HG03457 (cell line): ENCODE data around the gene APOC4.

ENCODE experiments used
- ATAC-seq: cut with Tn5 transposase; IDR thresholded peaks from one replicate; pipeline ENCODE4 v1.9.1; 2021; ENCODE audit warnings: moderate number of reproducible peaks; ENCODE audit not compliant: unreplicated experiment

Gene APOC4

DNA sequence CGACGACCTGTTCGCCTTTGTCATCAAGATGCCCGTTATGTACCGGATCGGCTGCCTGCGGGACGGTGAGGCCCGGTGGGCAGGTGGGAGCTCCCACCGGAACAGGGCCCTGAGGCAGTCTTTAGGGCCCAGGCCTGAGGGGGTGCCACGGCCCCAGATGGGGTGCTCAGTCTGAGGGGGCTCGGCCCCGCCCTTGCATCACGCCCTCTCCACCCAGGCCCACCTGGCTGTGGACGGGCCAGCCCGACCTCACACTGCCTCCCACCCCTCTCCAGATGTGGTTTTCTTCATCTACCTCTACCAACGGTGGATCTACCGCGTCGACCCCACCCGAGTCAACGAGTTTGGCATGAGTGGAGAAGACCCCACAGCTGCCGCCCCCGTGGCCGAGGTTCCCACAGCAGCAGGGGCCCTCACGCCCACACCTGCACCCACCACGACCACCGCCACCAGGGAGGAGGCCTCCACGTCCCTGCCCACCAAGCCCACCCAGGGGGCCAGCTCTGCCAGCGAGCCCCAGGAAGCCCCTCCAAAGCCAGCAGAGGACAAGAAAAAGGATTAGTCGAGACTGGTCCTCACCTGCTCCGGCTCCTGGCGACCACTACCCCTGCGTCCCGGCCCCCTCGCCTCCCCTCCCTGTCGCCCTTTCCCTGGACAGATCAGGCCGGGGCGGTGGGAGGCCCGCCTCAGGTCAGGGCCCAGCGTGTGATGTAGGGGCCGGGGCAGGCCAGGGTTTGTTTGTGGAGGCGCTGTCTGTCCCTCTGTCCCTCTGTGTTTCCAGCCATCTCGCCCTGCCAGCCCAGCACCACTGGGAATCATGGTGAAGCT, 50.5 kb downstream of the APOC4 start:
- no peak for ATAC-seq

- no peak for ATAC-seq
These were observed 51.5 kb downstream of the APOC4 start for GRCh38 chr19:44993526-44993925.

- no peak for ATAC-seq
These were observed 52.0 kb downstream of the APOC4 start for GRCh38 chr19:44993926-44994537.
